Fibroblast of the aortic adventitia (primary cell): Measurements from ENCODE around the gene ADH1B. TPM values are rescaled to one million over a fixed set of nuclear protein-coding genes. Genes with fewer than 3 reads are reported as not detected.
"Not testable (repeated sequence)": the region's sequence is repeated elsewhere in the genome, so short reads cannot be mapped to it uniquely, and the experiment has no call there.

ENCODE experiments used
- DNase-seq: peaks from one replicate; pipeline ENCODE4 v3.0.0-alpha.2; 2010; ENCODE audit warnings: low read depth
- H3K4me3 ChIP-seq: 2 replicates; pipeline ENCODE4 v1.5.1; 2011; ENCODE audit warnings: low read depth, mild to moderate bottlenecking, control low read depth, low read length, moderate library complexity
- total RNA-seq: library from RNA; depleted of rRNA; stranded (reverse); fragments of >200 nt; gene quantifications from 2 replicates; pipeline ENCODE4 v1.2.3, GENCODE V29; 2012; ENCODE audit warnings: low replicate concordance
- TF ChIP-seq, protein P1 (sequence below): IDR thresholded peaks from 2 replicates; pipeline ENCODE4 v1.5.1; 2011; ENCODE audit warnings: mild to moderate bottlenecking, low read length, control low read depth, inconsistent platforms; ENCODE audit not compliant: insufficient read depth

The ADH1B gene
- total RNA-seq, 1 donor: 535 TPM

DNA sequence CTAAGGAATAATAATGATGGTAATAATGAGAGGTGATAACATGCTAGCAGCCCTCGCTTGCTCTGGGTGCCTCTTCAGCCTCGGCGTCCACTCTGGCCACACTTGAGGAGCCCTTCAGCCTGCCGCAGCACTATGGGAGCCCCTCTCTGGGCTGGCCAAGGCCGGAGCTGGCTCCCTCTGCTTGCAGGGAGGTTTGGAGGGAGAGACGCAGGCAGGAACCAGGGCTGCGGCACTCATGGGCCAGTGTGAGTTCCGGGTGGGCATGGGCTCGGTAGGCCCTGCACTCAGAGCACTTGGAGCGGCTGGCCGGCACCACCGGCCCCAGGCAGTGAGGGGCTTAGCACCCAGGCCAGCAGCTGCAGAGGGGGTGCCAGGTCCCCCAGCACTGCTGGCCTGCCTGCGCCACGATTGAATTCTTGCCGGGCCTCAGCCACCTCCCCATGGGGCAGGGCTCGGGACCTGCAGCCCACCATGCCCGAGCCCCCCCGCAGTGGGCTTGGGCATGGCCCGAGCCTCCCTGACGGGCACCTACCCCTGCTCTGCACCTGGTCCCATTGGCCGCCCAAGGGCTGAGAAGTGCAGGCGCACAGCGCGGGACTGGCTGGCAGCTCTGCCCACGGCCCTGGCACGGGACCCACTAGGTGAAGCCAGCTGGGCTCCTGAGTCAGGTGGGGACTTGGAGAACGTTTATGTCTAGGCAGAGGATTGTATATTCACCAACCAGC is 38.4 kb upstream of the ADH1B start:
- no peak overlapping the region for H3K4me3 ChIP-seq
- no peak for DNase-seq
- TF ChIP-seq, protein P1, sequence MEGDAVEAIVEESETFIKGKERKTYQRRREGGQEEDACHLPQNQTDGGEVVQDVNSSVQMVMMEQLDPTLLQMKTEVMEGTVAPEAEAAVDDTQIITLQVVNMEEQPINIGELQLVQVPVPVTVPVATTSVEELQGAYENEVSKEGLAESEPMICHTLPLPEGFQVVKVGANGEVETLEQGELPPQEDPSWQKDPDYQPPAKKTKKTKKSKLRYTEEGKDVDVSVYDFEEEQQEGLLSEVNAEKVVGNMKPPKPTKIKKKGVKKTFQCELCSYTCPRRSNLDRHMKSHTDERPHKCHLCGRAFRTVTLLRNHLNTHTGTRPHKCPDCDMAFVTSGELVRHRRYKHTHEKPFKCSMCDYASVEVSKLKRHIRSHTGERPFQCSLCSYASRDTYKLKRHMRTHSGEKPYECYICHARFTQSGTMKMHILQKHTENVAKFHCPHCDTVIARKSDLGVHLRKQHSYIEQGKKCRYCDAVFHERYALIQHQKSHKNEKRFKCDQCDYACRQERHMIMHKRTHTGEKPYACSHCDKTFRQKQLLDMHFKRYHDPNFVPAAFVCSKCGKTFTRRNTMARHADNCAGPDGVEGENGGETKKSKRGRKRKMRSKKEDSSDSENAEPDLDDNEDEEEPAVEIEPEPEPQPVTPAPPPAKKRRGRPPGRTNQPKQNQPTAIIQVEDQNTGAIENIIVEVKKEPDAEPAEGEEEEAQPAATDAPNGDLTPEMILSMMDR: no peak

DNA sequence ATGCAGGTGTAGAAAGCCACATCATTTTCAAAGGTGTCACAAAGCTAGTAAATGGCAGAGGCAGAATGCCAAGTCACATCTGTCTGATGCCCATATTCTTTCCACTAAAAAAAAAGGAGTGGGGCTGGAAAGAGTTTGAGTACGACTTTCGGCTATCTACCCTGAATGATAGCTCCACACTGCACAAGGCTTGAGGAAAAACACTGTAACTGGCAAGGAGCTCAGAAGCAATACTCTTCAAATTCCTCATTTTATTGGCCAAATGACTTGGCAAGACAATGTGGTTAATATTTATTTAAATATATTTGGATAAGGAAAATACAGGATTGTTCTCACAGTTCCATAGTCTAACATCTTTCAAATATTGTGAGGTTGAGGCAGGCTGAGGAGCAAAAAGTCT is 36.7 kb upstream of the ADH1B start:
- no peak overlapping the region for H3K4me3 ChIP-seq
- TF ChIP-seq, protein P1: no peak
- DNase-seq: no peak

GRCh38 chr4:99356992-99357391 is 35.8 kb upstream of the ADH1B start:
- TF ChIP-seq, protein P1: no peak
- no peak overlapping the region for H3K4me3 ChIP-seq
- no peak for DNase-seq

DNA sequence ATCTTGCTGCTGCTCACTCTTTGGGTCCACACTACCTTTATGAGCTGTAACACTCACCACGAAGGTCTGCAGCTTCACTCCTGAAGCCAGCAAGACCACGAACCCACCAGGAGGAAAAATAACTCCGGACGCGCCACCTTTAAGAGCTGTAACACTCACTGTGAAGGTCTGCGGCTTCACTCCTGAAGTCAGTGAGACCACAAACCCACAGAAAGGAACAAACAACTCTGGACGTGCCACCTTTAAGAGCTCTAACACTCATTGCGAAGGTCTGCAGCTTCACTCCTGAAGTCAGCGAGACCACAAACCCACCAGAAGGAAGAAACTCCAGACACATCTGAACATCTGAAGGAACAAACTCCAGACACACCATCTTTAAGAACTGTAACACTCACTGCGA is 34.9 kb upstream of the ADH1B start:
- DNase-seq, H3K4me3 ChIP-seq: not testable (repeated sequence)

DNA sequence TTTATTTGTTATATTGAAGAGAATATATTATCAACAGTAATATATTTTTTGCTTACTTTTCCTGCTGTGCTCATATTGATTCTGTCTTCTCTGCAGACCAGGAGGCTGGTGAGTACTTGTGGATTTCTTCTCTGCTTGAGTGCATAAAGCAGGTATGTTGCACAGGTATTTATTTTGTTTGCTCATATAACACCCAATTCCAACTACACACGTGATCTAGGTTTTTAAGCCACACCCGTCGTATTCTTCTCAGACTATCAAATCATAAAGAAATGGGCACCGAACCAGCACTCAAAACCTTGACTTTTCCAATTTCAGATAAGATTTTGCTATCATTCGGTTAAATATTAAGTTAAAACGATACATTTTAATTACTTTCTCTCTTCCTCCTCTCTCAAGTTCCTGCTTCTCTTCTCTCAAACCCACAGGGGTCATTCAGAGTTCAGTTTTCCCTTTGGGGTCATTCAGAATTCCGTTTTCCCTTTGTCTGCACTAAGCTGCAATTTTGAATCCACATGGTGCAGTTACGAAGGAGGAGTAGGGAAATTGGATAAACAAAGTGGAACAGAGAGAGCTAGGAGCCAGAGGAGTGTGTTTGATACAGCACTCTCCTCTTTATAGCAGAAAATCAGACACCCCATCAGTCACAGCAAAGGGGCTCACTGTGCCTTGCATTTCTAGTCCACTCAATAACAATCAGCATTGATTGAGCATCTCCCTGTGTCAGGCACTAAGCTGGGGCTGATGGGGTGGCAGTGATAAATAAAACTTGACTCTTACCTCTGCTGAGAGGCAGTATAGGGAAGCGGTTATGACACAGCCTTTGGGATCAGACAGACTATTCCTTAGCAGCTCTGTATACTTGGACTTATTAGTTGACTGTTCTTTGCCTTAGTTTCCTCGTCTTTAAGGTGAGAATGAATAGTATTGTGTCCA is 31.7 kb upstream of the ADH1B start, which contains the start of gene ADH1C:
ADH1C (minus strand) TSS at position 145 of the 936 bp plus-strand sequence; CDS start at position 74, 71 bp downstream.
- TF ChIP-seq, protein P1: no peak
- no peak within 1 kb of the TSS for H3K4me3 ChIP-seq
- peak; percentile 47 for DNase-seq

DNA sequence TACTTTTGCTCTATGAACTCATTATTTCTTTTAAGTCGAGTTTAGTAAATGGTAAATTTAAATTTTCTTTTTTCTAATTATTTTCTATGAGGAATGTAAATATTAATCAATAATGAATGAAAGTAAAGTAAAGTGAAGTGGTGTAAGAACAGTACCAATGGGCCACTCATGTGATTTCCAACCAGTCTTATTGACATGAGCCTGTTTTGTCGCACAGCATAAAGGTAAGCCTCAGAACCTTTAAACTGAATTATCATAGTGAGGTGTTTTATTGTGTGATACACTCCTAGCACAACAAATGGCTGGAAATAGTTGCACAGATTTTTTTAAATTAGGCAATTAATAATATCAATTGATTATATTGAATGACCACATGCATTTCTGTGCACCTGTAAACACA is 30.3 kb upstream of the ADH1B start:
- DNase-seq: no peak
- H3K4me3 ChIP-seq: no peak overlapping the region
- TF ChIP-seq, protein P1: no peak

GRCh38 chr4:99349338-99349737 is 28.1 kb upstream of the ADH1B start:
- H3K4me3 ChIP-seq: no peak overlapping the region
- TF ChIP-seq, protein P1: no peak
- no peak for DNase-seq

DNA sequence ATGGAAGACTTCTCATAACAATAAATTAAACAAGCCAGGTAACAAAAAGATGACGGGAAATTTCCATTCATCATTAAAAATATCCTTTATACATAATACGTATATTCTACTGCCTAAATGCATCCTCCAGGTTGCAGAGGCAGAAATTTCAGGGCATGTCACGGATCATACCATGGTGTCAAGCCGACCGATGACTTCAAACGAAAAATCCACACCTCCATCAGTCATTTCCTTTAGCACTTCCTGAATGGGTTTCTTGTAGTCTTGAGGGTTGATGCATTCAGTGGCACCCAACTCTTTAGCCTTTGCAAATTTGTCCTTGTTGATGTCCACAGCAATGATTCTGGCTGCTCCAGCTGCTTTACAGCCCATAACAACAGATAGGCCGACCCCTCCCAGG is 21.4 kb upstream of the ADH1B start:
- not testable (repeated sequence) for H3K4me3 ChIP-seq, DNase-seq
